Midbrain (tissue), 1 donor: ENCODE data around the gene GHRH.
A peak's percentile ranks its signal among the peaks of the same experiment; 100 is the strongest.

ENCODE experiments used
- DNase-seq: peaks from one replicate; lab custom pipeline; 2025; lab: John Stamatoyannopoulos, UW

GHRH gene

GRCh38 chr20:37290158-37290810 is 28.7 kb upstream of the GHRH start:
- no peak for DNase-seq

DNA sequence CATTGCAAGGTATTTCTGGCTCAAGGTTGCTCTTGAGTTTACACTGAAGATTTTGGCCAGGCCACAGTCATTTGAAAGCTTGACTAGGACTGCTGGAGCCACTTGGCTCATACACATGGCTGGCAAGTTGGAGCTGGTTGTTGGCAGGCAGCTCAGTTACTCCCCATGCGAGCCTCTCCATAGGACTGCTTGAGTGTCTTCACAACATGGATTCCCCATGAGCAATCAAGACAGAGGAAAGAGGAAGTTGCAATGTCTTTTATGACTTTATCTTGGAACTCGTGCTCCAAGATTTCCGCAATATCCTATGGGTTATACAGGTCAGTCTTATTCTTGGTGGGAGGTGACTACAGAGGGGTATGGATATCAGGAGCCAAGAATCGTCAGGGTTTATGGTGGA is 26.5 kb upstream of the GHRH start:
- DNase-seq = no peak

- DNase-seq = no peak
Measured at GRCh38 chr20:37285664-37286374, 24.2 kb upstream of the GHRH start.

GRCh38 chr20:37284691-37285161 is 23.1 kb upstream of the GHRH start:
- DNase-seq = no peak

GRCh38 chr20:37283530-37284195 is 22.0 kb upstream of the GHRH start:
- DNase-seq = no peak

DNA sequence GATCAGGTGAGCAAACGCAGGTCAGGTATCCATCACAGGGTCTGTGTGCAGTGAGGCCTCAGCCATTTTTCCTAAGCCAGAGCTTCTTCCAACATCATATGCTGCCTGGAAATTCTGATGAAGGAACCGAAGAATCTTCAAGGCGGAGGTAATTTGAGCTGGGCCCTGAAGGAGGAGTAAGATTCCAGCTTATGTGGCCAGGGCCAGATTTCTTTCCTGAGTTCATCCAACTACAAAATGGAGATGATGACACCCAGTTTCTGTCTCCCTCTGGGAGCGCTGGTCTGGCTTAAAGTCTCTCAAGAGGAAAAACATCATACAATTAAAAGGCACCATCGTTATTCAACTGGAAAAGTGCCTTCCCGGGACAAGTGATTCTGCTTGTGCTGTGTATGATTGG is 20.9 kb upstream of the GHRH start:
- DNase-seq = no peak

- no peak for DNase-seq
Measured at GRCh38 chr20:37280403-37280802, 18.8 kb upstream of the GHRH start.

- no peak for DNase-seq
Measured at GRCh38 chr20:37279820-37280219, 18.2 kb upstream of the GHRH start.

GRCh38 chr20:37278966-37279590 is 17.5 kb upstream of the GHRH start:
- DNase-seq = no peak

DNA sequence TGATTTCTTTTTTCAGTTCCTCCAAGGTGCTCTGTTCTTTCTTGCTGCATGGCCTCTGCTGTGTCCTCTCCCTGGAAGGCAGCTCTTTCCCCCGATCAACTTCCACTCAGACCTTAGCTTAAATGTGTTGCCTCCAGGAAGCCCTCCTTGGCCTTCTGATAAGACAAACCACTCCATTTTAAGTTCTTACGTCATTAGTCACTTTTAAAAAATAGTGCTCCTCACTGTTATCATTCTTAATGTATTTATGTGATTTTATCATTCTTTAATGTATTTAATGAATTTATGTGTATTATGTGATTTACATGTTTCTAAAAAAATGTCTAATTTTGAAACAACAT is 15.6 kb upstream of the GHRH start:
- DNase-seq = no peak

GRCh38 chr20:37276494-37277252 is 15.1 kb upstream of the GHRH start:
- peak; percentile 22 for DNase-seq

GRCh38 chr20:37274851-37275524 is 13.4 kb upstream of the GHRH start:
- DNase-seq = no peak

- no peak for DNase-seq
Measured at GRCh38 chr20:37273988-37274387, 12.4 kb upstream of the GHRH start.

DNA sequence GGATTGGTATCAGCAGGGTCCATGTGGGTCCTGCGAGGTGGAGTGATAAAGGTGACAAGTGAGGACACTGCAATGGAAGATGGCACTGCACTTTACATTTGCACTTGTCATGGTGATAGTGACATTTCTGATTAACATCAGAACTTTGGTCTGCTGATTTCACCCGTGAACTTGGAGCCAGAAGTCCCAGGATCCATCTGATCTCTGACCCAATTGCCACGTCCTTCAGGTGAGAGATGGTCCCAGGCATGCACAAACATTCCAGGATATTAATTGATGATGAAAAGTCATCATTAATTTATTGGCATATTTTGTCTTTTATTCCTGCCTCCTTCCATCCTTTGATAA is 9.8 kb upstream of the GHRH start:
- DNase-seq = no peak

- peak; percentile 26 for DNase-seq
Measured at GRCh38 chr20:37270576-37271420, 9.2 kb upstream of the GHRH start.

DNA sequence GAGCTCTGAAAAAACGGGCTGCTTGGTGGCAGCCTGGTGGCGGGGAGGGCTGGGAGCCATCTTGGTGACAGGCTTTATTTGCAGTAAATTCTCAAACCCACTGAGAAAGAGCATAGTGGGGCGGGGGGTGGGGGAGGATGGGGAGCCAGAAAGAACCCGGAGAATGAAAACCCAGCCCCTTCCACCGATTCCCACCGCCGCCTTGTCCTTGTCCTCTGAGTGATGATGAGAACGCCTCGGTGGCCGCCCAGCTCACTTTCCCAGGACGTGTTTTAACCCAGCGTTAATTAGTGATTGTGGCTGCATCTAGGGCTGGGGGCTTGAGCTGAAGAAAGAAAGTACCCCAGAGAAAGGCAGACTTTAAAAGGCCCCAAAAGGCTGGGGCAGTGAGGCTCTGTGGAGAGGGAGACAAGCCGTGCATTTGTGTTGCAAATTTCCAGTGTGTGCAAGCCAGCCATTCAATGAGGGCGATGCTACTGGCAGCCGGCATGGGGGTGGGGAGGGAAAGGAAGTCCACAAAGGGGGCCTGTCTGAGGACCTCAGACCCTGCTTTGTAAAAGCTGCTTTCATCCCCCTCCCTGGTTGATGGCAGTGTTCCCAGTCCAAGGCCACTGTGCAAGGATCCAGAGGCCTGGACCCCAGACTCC is 6.2 kb upstream of the GHRH start:
- DNase-seq = peak; percentile 10

GRCh38 chr20:37266940-37267666 is 5.5 kb upstream of the GHRH start:
- no peak for DNase-seq

- DNase-seq = no peak
Measured at GRCh38 chr20:37265152-37265551, 3.5 kb upstream of the GHRH start.

GRCh38 chr20:37263686-37264085 is 2.1 kb upstream of the GHRH start:
- no peak for DNase-seq
